Fibroblast of lung (primary cell): ENCODE results near the gene HNRNPAB. TPM values are rescaled to one million over a fixed set of nuclear protein-coding genes. Genes with fewer than 3 reads are reported as not detected.
"Not testable (repeated sequence)": the region's sequence is repeated elsewhere in the genome, so short reads cannot be mapped to it uniquely, and the experiment has no call there.

Experiments
- DNase-seq, 2 donors: peaks; one replicate each; pipeline versions ENCODE4 v3.0.0 to v3.0.0-alpha.2; 2010; ENCODE audit warnings: low read depth in 2 of 2
- H2AFZ ChIP-seq: 2 replicates; pipeline ENCODE4 v1.5.1; 2012; ENCODE audit warnings: low read length, control low read depth, inconsistent platforms
- H3K27ac ChIP-seq: 2 replicates; pipeline ENCODE4 v1.5.1; 2011; ENCODE audit warnings: low read length, control low read depth; ENCODE audit not compliant: insufficient read depth
- H3K27me3 ChIP-seq: 2 replicates; pipeline ENCODE4 v1.5.1; 2011; ENCODE audit warnings: mild to moderate bottlenecking, low read length; ENCODE audit not compliant: control insufficient read depth, insufficient read depth
- H3K36me3 ChIP-seq: 2 replicates; pipeline ENCODE4 v1.5.1; 2011; ENCODE audit warnings: low read length; ENCODE audit not compliant: control insufficient read depth, insufficient read depth
- H3K4me1 ChIP-seq: 2 replicates; pipeline ENCODE4 v1.5.1; 2011; ENCODE audit warnings: low read length; ENCODE audit not compliant: control insufficient read depth, insufficient read depth; ENCODE audit errors: extremely low read depth
- H3K4me2 ChIP-seq: 2 replicates; pipeline ENCODE4 v1.5.1; 2011; ENCODE audit warnings: low read length, control low read depth; ENCODE audit not compliant: insufficient read depth; ENCODE audit errors: extremely low read depth
- H3K4me3 ChIP-seq, 4 experiments: fragments of 200-600 bp in 1 of 4; sonication (generic) in 1 of 4; replicated peaks in 1 of 4; 2 replicates each; pipeline ENCODE4 v1.5.1; 2011 to 2016; ENCODE audit warnings: low read length in 4 of 4, low read depth in 3 of 4, mild to moderate bottlenecking in 3 of 4, control low read depth in 2 of 4, inconsistent platforms in 1 of 4, mixed read lengths in 1 of 4; ENCODE audit not compliant: insufficient read depth in 1 of 4; ENCODE audit errors: control extremely low read depth in 1 of 4
- H3K79me2 ChIP-seq: 2 replicates; pipeline ENCODE4 v1.5.1; 2012; ENCODE audit warnings: mild to moderate bottlenecking, low read length, inconsistent platforms; ENCODE audit not compliant: control insufficient read depth, insufficient read depth
- H3K9ac ChIP-seq: 2 replicates; pipeline ENCODE4 v1.5.1; 2011; ENCODE audit warnings: mild to moderate bottlenecking, low read length, control low read depth; ENCODE audit not compliant: insufficient read depth
- H3K9me3 ChIP-seq: 2 replicates; pipeline ENCODE4 v1.5.1; 2012; ENCODE audit warnings: low read depth, low read length; ENCODE audit not compliant: control insufficient read depth, insufficient read depth
- H4K20me1 ChIP-seq: 2 replicates; pipeline ENCODE4 v1.5.1; 2011; ENCODE audit warnings: low read length; ENCODE audit not compliant: control insufficient read depth, insufficient read depth; ENCODE audit errors: extremely low read depth
- CTCF ChIP-seq, 2 donors: IDR thresholded peaks in 1 of 2; conservative IDR thresholded peaks in 1 of 2; 1 replicate in 1 of 2; 2 replicates in 1 of 2; pipeline ENCODE4 v1.5.1; 2011 to 2012; ENCODE audit warnings: low read length in 2 of 2, control low read depth in 1 of 2, inconsistent platforms in 1 of 2, low read depth in 1 of 2, mild to moderate bottlenecking in 1 of 2
- EZH2 ChIP-seq: IDR thresholded peaks from 2 replicates; pipeline ENCODE4 v1.5.1; 2012; ENCODE audit warnings: low read length, control low read depth, mild to moderate bottlenecking; ENCODE audit errors: missing control alignments
- polyA plus RNA-seq, 2 donors: library from polyadenylated mRNA; depleted of rRNA in 1 of 2; stranded (reverse) in 1 of 2; unstranded in 1 of 2; fragments of >200 nt; gene quantifications; 2 replicates each; pipeline ENCODE4 v1.2.1, GENCODE V29; 2011 to 2012; ENCODE audit warnings: missing spikeins in 1 of 2
- total RNA-seq: library from RNA; depleted of rRNA; stranded (reverse); fragments of >200 nt; gene quantifications from 2 replicates; pipeline ENCODE4 v1.2.1, GENCODE V29; 2014

HNRNPAB gene
- total and polyA plus RNA-seq, 2 donors (not counting 1 experiment from before 2014, with no cell fraction given) = 23.1 to 106 TPM

GRCh38 chr5:178228609-178229008 lies 24.3 kb downstream of the HNRNPAB start:
- Histone ChIP-seq H3K9ac (no peak overlapping the region), H3K4me2 (no peak overlapping the region), H3K9me3 (no peaks in the 10 kb centered on the region), H3K36me3 (peaks cover 23% of the 10 kb centered on the region), H3K79me2 (peaks cover 18% of the 10 kb centered on the region), H2AFZ (no peak overlapping the region), H3K4me1 (peaks cover 6% of the 10 kb centered on the region), H3K4me3 (no peak overlapping the region), H4K20me1 (no peaks in the 10 kb centered on the region), H3K27me3 (no peaks in the 10 kb centered on the region), H3K27ac (no peak overlapping the region)
- no peak for DNase-seq
- no peak for TF ChIP-seq EZH2
- no peak for TF ChIP-seq CTCF (conservative IDR thresholded peaks at IDR 0.05 in 1 of 2, IDR thresholded peaks at IDR 0.05 in 1 of 2; ENCODE audit: low read depth in 1 of 2, low read length in 2 of 2)

GRCh38 chr5:178229111-178229510 lies 24.8 kb downstream of the HNRNPAB start:
- not testable (repeated sequence) for H3K4me2 ChIP-seq, H2AFZ ChIP-seq, H3K27me3 ChIP-seq, H3K4me3 ChIP-seq, H3K27ac ChIP-seq, H3K4me1 ChIP-seq, H4K20me1 ChIP-seq, DNase-seq, H3K9me3 ChIP-seq, H3K9ac ChIP-seq
- Histone ChIP-seq H3K36me3 (peaks cover 23% of the 10 kb centered on the region), H3K79me2 (peaks cover 18% of the 10 kb centered on the region)

GRCh38 chr5:178229861-178230260 lies 25.5 kb downstream of the HNRNPAB start:
- Histone ChIP-seq H3K4me2 (no peak overlapping the region), H3K27ac (no peak overlapping the region), H3K9me3 (no peaks in the 10 kb centered on the region), H4K20me1 (no peaks in the 10 kb centered on the region), H3K4me3 (no peak overlapping the region), H3K36me3 (peaks cover 19% of the 10 kb centered on the region), H2AFZ (no peak overlapping the region), H3K79me2 (peaks cover 18% of the 10 kb centered on the region), H3K9ac (no peak overlapping the region), H3K4me1 (peaks cover 6% of the 10 kb centered on the region), H3K27me3 (no peaks in the 10 kb centered on the region)
- TF ChIP-seq EZH2 = no peak
- no peak for TF ChIP-seq CTCF (conservative IDR thresholded peaks at IDR 0.05 in 1 of 2, IDR thresholded peaks at IDR 0.05 in 1 of 2; ENCODE audit: low read depth in 1 of 2, low read length in 2 of 2)
- DNase-seq = no peak
